Inflammatory macrophage treated with lipopolysaccharide for 4 hours (primary cell): ENCODE results near the gene UCN.
"Not testable (repeated sequence)": the region's sequence is repeated elsewhere in the genome, so short reads cannot be mapped to it uniquely, and the experiment has no call there.

Experiments used
- DNase-seq: peaks from one replicate; pipeline ENCODE4 v3.0.0-alpha.2; 2020

UCN gene

DNA sequence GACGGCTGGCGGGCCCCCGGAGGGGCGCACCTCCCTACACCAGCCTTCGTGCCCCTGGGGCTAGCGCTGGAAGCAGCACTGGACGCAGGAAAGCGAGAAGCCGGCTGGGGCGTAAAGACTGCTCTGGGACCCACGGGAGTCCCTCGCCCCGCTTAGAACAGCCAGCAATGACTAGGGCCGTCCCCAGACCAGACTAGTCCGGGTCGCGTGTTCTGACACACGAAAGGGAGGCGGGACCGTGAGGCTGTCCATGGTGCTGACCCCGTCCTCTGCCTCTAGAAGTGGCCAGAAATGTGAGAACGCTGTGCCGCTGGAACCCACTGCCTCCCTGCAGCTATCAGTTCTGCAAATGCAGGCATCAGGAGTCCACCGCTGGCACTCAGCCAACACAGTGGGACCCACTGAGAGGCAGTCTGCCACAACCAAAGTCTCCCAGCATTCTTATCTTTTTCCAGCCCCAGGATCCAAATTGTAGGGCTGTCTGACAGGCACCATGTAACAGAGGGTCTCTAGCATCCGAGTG lies at the start of gene UCN:
Gene UCN, minus strand, starts transcription at position 87 of the 523 bp plus-strand sequence. CDS start 550 bp downstream, outside the sequence.
- DNase-seq, result no peak

GRCh38 chr2:27356382-27357181 lies 48.3 kb upstream of the UCN start, which contains the start of gene GTF3C2:
Gene GTF3C2, minus strand, starts transcription at chr2:27356764. Its CDS starts 13,210 bp downstream, at chr2:27343554.
- DNase-seq, result peak; percentile 95

- DNase-seq, result peak; percentile 84
These were observed 47.8 kb upstream of the UCN start for GRCh38 chr2:27356056-27356381.

- DNase-seq, result no peak
These were observed 46.3 kb upstream of the UCN start for GRCh38 chr2:27354597-27354927.

DNA sequence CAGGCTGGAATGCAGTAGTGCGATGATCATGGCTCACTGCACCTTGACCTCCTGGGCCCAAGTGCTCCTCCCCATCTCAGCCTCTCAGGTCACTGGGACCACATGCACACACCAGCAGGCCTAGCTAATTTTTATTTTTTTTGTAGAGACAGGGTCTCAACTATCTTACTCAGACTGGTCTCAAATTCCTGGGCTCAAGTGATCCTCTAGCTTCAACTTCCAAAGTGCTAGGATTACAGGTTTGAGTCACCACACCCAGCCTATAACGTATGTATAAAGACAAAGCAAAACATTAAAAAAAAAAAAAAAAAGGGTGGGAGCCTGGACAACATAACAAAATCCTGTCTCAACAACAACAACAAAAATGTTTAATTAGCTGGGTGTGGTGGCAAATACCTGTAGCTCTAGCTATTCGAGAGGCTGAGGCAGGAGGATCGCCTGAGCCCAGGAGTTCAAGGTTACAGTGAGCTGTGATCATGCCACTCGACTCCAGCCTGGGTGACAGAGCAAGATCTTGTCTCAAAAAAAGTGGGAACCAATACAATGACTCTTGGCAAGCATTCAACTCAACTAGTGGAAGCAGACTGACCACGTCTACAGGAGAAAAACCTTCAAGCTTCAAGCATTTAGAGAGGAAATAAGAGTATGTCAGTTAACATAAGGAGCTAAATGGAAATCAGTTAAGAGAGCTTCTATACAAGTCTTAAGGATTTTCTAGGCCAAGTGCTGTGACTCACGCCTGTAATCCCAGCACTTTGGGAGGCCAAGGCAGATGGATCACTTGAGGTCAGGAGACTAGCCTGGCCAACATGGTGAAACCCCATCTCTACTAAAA lies 45.7 kb upstream of the UCN start:
- DNase-seq, result peak; percentile 15

GRCh38 chr2:27353386-27353761 lies 45.1 kb upstream of the UCN start:
- not testable (repeated sequence) for DNase-seq

- no peak for DNase-seq
These were observed 43.8 kb upstream of the UCN start for GRCh38 chr2:27351802-27352598.

DNA sequence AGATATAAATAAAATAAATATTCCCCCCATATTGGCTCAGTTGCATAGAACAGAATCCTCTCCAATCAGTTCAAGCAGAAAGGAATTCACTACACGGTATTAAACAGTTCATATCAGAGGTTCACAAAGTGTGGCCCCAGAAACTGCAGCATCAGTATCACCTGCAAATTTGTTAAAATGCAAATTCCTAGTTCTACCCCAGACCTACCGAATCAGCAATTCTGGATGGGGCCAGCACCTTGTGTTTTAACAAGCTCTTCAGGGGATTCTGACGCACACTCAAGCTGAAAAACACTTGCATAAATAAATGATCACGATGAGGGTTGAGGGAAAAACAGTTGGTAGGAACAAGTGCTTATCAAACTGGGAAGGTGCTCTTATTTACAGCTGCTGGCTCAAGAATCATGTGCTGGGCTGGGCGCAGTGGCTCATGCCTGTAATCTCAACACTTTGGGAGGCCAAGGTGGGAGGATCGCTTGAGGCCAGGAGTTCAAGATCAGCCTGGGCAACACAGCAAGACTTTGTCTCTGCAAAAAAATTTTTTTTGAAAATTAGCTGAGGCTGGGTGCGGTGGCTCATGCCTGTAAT lies 42.0 kb upstream of the UCN start:
- no peak for DNase-seq

GRCh38 chr2:27347641-27348040 lies 39.4 kb upstream of the UCN start:
- DNase-seq, result no peak

DNA sequence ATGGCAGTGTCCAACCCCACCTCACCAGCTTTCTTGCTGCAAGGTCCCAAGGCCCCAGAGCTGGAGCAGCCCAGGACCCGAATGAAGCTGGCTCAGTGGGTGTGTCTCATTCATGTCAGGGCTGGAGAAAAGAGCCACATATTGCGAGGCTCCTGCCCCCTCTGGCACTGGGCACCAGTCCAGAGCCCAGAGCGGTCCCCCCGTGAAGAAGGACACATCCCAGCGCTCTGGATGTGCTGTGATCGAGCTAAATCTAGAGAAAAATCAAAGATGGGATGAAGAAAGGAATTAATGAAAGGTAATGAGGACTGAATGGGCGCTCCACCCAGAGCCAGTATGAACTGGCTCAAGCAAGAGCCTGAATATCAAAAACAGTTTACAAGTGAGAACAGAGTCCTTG lies 27.9 kb upstream of the UCN start:
- DNase-seq, result no peak

DNA sequence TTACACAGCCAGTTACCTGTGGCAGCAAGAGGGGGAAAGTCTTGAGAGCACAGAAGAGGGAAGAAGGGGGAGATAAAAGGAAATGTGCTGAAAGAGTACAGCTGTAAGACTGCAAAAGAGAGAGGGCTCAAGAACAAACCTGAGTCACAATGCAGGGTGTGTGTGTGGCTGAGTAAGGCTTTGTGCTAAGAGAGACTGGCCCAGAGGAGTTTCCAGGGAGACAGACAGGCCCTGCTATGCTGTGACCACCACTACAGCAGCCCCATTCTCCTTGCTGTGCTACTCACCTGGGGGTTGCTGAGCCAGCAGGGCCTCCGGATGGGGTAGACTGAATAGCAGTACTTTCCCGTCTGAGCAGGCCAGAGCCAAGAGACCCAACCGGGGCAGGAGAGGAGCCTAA lies 27.1 kb upstream of the UCN start:
- DNase-seq, result no peak

DNA sequence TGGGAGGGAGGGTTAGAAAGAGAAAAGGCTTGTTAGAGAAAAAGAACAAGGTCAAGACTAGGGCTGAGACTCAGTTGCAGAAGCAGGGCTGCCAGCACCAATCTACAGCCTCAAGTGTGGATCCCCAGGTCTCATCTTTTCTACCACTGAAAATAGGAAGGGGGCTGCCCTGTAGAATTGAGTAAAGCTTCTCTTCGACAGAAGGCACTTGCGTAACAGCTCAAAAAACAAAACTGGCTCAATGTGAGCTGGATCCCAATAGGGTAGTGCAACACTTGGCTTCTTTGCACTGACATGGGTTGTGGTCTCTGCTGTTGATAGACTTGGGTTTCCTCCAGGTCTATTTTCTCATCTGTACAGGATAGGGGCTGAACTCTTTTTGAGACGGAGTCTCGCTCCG lies 16.5 kb upstream of the UCN start:
- no peak for DNase-seq

DNA sequence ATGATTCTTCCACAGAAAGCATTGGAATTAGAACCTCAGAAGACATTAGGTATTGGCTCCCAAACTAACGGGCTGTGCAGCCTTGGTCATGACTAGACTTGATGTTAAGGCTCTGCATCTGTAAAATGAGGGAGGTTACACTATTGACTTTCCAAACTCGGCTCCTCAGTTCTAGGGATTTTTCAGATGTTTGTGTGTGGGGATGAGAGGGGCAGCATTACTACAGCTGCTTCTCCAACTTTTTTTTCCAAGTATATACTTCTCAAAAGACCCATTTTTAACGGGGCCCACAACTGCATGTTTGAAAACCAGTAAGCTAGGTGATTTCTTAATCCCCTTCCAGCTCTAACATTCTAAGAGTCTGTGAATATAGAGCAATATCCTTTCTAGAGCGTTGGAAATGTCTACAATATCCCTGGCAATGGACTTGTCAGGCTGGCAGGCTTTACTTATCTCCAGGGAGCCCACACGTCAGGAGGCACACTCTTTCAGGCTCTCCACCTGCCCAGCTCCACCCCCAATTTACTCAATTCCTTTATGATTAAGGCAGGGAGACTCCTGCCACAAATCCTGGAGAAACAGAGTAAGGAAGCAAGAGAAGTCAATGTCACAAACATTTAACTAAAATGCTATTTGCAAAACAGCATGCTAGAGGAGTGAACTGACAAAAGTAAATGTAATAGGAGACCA lies 15.5 kb upstream of the UCN start:
- no peak for DNase-seq

- peak; percentile 90 for DNase-seq
These were observed 14.7 kb upstream of the UCN start, which contains the start of gene MPV17 for GRCh38 chr2:27322766-27323595. Gene MPV17, minus strand, starts transcription at chr2:27323097. Its CDS starts 580 bp downstream, at chr2:27322517.

DNA sequence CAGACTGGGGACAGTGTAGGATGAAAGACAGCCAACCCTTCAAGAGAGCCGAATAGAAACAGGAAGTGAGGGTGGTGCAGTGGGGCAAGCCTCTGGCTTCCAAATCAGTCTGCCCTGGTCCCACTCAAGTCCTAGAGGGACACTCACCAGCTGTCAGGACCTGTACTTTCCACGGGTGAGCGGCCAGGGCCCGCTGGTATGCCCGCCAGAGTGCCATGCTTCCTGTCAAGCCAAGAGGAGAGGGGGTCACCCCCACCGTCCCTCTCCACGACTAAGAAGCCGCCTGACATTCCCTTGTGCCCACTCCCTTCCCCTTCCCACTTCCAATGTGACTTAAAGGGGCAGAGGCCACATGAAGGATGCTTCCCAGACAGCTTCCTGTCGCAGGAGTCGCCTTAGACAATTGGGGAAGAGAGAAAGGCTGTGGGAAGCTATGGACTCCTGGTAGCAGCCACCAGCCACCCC lies 14.1 kb upstream of the UCN start:
- DNase-seq, result peak; percentile 49

DNA sequence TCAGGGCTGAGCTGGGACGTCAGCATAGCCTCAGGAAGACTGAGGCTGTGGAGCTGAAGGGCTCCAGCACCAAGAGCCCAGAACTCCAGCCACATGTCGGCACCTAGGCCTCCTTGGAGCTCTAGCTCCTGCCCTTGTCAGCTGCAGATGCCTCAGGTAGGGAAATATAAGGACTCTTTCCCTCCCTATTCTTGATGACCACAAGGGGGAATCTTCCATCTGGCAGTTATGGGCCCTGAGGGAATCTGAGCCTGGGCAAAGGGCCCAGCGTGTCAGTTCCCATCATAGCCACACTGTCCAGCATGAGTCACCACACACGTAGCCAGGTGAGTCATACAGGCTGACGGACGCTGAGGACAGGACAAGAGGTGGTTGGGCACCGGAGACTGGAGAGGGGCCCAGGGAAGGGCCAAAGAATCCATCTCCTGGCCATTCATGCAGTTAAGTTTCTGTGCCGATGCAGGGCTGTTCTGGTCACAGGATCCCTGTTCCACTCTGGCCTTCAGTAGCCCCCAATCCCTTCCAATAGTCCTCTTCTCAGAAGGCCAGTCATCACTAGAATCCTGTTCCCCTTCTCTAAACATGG lies 12.8 kb upstream of the UCN start:
- peak; percentile 65 for DNase-seq

DNA sequence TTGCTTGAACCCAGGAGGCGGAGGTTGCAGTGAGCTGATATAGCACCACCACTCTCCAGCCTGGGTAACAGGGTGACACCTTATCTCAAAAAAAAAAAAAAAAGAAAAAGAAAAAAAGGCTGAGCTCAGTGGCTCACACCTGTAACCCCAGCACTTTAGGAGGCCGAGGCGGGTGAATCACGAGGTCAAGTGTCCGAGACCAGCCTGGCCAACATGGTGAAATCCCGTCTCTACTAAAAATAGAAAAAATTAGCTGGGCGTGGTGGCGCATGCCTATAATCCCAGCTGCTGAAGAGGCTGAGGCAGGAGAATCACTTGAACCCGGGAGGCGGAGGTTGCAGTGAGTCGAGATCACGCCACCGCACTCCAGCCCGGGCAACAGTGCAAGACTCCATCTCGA lies 11.6 kb upstream of the UCN start:
- DNase-seq, result not testable (repeated sequence)

DNA sequence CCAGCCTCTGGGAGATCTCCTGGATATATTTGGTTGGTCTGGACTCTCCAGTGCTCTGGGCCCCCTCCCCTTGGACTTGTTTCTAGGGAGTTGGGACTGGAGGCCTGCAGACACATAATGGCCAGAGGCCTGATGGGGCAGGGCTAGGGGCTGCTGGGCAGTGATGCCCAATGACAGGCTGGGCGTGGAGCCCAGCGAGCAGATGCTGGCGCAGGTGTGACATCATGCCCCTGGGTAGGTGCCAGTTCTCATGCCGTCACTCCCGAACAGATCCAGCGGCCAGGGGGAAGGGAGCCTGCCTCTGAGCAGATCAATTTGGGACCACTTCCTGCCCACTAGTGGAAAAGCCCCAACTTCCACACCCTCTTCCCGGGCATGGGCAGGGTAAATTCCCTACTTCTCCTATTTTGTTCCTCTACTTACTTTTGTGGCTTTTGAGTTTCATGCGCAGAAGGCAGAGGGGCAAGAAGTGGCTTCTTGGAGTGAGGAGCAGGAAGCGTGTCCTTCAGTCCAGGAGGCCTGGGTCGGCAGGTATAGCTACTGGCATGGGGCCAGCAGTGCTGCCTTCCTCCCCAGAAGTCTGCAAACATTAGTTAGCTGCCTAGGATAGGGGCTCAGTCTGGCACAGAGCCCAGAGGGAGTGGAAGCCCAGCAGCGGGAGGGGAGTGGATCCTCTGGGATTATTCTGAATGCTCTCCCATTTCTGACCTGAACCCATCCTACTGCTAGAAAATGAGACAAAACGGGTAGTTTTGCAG lies 8.6 kb upstream of the UCN start:
- DNase-seq, result peak; percentile 29

DNA sequence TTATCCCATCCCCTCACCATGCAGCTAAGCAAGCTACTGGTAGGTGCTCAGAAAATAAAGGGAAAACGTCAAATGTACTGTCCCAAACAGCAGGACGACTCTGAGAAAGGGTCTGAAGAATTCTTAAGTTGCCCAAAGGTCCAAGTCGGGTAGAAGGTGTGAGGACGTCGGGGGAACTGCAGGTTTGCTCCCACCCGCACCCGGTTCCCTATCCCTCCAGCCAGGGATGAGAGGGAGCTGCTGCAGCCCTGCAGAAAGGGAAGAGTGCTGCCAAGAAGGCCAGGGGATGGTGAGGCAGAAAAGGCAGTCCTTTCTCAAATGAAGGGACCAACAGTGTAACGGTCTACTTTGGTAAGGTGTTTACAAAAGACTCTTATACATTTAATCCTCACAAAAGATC lies 6.9 kb upstream of the UCN start:
- DNase-seq, result no peak

- DNase-seq, result no peak
These were observed 6.5 kb upstream of the UCN start for GRCh38 chr2:27314709-27315108.
